Pancreas (tissue), 10 donors: ENCODE measurements around the gene NARF. TPM values are rescaled to one million over a fixed set of nuclear protein-coding genes. Genes with fewer than 3 reads are reported as not detected.
"Not testable (repeated sequence)": the region's sequence is repeated elsewhere in the genome, so short reads cannot be mapped to it uniquely, and the experiment has no call there.

Source experiments
- ATAC-seq, 4 donors: fragments of 200-7000 bp; cut with Tn5 transposase; one replicate each; pipeline versions ENCODE4 v1.8.0 to v1.9.1; 2020; ENCODE audit warnings: mild to moderate bottlenecking in 4 of 4, moderate library complexity in 4 of 4
- DNase-seq, 6 donors: peaks; one replicate each; pipeline ENCODE4 v3.0.0-alpha.2; 2020
- FAIRE-seq: peaks from 2 replicates; lab custom pipeline; 2012; peaks lifted over from hg19 to GRCh38; lab: Jason Lieb, UNC
- H3K27ac ChIP-seq, 4 donors: fragments of 200-600 bp; sonication (generic); 1 replicate in 3 of 4; 2 replicates in 1 of 4; pipeline versions ENCODE4 v1.5.0 to v1.8.0; 2020
- H3K27me3 ChIP-seq, 4 donors: fragments of 200-600 bp; one replicate each; pipeline ENCODE4 v1.8.0; 2021
- H3K36me3 ChIP-seq, 3 donors: fragments of 200-600 bp; sonication (generic) in 1 of 3; one replicate each; pipeline versions ENCODE4 v1.5.0 to v1.8.0; 2020 to 2021
- H3K4me1 ChIP-seq, 3 donors: fragments of 200-600 bp; one replicate each; pipeline ENCODE4 v1.8.0; 2021
- H3K4me3 ChIP-seq, 4 donors: fragments of 200-600 bp; sonication (generic) in 2 of 4; one replicate each; pipeline versions ENCODE4 v1.5.0 to v1.8.0; 2020 to 2021
- H3K9me3 ChIP-seq, 4 donors: fragments of 200-600 bp; one replicate each; pipeline ENCODE4 v1.8.0; 2021
- CTCF ChIP-seq, 4 donors: fragments of 200-600 bp; sonication (generic) in 3 of 4; IDR thresholded peaks; one replicate each; pipeline versions ENCODE4 v1.5.0 to v1.8.0; 2021; ENCODE audit warnings: antibody characterized with exemption in 4 of 4
- WGBS, 2 donors: extraction: QIAGEN DNeasy Blood & Tissue Kit; methylation state at CpG; one replicate each; pipeline ENCODE4 v1.1.7; 2013; 5-methylcytosine and 5-hydroxymethylcytosine counted together
- intact Hi-C, 3 donors: fragments of 100-400 bp; cut with DNase I; formaldehyde crosslinking; loops; one replicate each; pipeline versions ENCODE4 v1.11.1 to v1.14.2; 2022
- polyA plus RNA-seq, 2 donors: library from polyadenylated mRNA; stranded (reverse); fragments of 200-250 nt; gene quantifications; one replicate each; pipeline ENCODE4 v1.2.3, GENCODE V29; 2013
- total RNA-seq, 6 donors: library from RNA; stranded (reverse); fragmentation: NEBNext Ultra II Directional in 4 of 6; extraction: Animal tissue kit (Norgen Biotek cat#: 25700) in 4 of 6; gene quantifications; one replicate each; pipeline versions ENCODE4 v1.2.1 to v1.2.4, GENCODE V29; 2021 to 2023
- donor health status: healthy with polysubstance abuse.
- donor health status: DM: no; HTN: no; CAD: no; lungs with moderate emphysema.
- donor health status: DM: no; HTN: no; CAD: no.
- donor health status: control.
- donor health status: control.
- donor health status: Bipolar disorder and iron deficiency.
- donor health status: DM: yes; HTN: yes; CAD: no.
- donor health status: DM: no; HTN: no; CAD: no.
- donor health status: DM: no; HTN: no; CAD: no.
- donor health status: DM: yes; HTN: yes; CAD: no.

NARF gene
- total and polyA plus RNA-seq, 8 donors = 21.3 to 96.9 (median 34.1) TPM

GRCh38 chr17:82505296-82505695 is 46.8 kb downstream of the NARF start:
- Histone ChIP-seq H3K27me3 (no peaks in the 10 kb centered on the region), H3K4me1 (no peaks in the 10 kb centered on the region), H3K27ac (no peak overlapping the region), H3K9me3 (no peaks in the 10 kb centered on the region), H3K4me3 (no peak overlapping the region), H3K36me3 (no peaks in the 10 kb centered on the region)
- intact Hi-C loops = no loop called here
- FAIRE-seq (no peak), ATAC-seq (no peak), DNase-seq (no peak)
- 93 to 99% methylated on average over 6 of the region's 6 CpGs for WGBS, 2 donors
- no peak for TF ChIP-seq CTCF (IDR thresholded peaks at IDR 0.05)

GRCh38 chr17:82506402-82506801 is 47.9 kb downstream of the NARF start:
- H3K27me3 ChIP-seq, H3K27ac ChIP-seq, intact Hi-C loops, H3K36me3 ChIP-seq, H3K9me3 ChIP-seq, H3K4me3 ChIP-seq, FAIRE-seq, ATAC-seq, H3K4me1 ChIP-seq: not testable (repeated sequence)
- DNase-seq = peak in 1 of 6 donors; percentile 7
- WGBS, 2 donors = 87 to 93% methylated on average over 7 of the region's 7 CpGs

- no peak for TF ChIP-seq CTCF (IDR thresholded peaks at IDR 0.05)
- WGBS, 2 donors = 55 to 63% methylated on average over 7 of the region's 7 CpGs
- no peak overlapping the region for H3K4me3 ChIP-seq
- H3K36me3 ChIP-seq = no peaks in the 10 kb centered on the region
- DNase-seq (no peak), FAIRE-seq (no peak), ATAC-seq (peak; percentile 27 to 69 (median 48))
- intact Hi-C loops = no loop called here
- no peaks in the 10 kb centered on the region for H3K9me3 ChIP-seq
- no peaks in the 10 kb centered on the region for H3K4me1 ChIP-seq
- no peaks in the 10 kb centered on the region for H3K27me3 ChIP-seq
- no peak overlapping the region for H3K27ac ChIP-seq
Observed at GRCh38 chr17:82507631-82508175, 49.2 kb downstream of the NARF start.

- peak in 1 of 6 donors; percentile 2 for DNase-seq
- H3K4me3 ChIP-seq, FAIRE-seq, H3K27me3 ChIP-seq, H3K36me3 ChIP-seq, ATAC-seq, H3K9me3 ChIP-seq, intact Hi-C loops, H3K4me1 ChIP-seq, H3K27ac ChIP-seq: not testable (repeated sequence)
- 78 to 86% methylated on average over 5 of the region's 5 CpGs for WGBS, 2 donors
Observed at GRCh38 chr17:82511642-82512041, 53.1 kb downstream of the NARF start.

- DNase-seq, H3K36me3 ChIP-seq, H3K27ac ChIP-seq, intact Hi-C loops, FAIRE-seq, H3K9me3 ChIP-seq, H3K4me1 ChIP-seq, H3K27me3 ChIP-seq, H3K4me3 ChIP-seq, ATAC-seq: not testable (repeated sequence)
- 95% methylated on average over 10 of the region's 10 CpGs for WGBS, 2 donors
Observed at GRCh38 chr17:82513864-82514263, 55.3 kb downstream of the NARF start.

GRCh38 chr17:82517230-82517865 is 58.8 kb downstream of the NARF start:
- ATAC-seq (no peak), DNase-seq (peak in 1 of 6 donors; percentile 5), FAIRE-seq (no peak)
- Histone ChIP-seq H3K4me1 (peaks cover 0 to 14% (median 7%) of the 10 kb centered on the region in 3 donors), H3K27ac (no peak overlapping the region), H3K27me3 (no peaks in the 10 kb centered on the region), H3K36me3 (no peaks in the 10 kb centered on the region), H3K9me3 (no peaks in the 10 kb centered on the region), H3K4me3 (no peak overlapping the region)
- 76 to 82% methylated on average over 10 of the region's 10 CpGs for WGBS, 2 donors
- intact Hi-C loops = no loop called here
- TF ChIP-seq CTCF (IDR thresholded peaks at IDR 0.05) = no peak
